Testis (tissue), 3 donors: Measurements from ENCODE around the gene PPP2R1B. TPM values are rescaled to one million over a fixed set of nuclear protein-coding genes. Genes with fewer than 3 reads are reported as not detected.

Experiments
- DNase-seq: peaks from one replicate; pipeline ENCODE4 v3.0.0-alpha.2; 2019
- H3K27ac ChIP-seq, 2 donors: fragments of 200-600 bp; sonication (generic); one replicate each; pipeline ENCODE4 v1.5.1; 2019
- H3K27me3 ChIP-seq: fragments of 200-600 bp; sonication (generic); one replicate; pipeline ENCODE4 v1.5.1; 2019
- H3K36me3 ChIP-seq: fragments of 200-600 bp; sonication (generic); one replicate; pipeline ENCODE4 v1.5.1; 2017; ENCODE audit warnings: low read depth; ENCODE audit errors: missing control alignments
- H3K4me1 ChIP-seq: fragments of 200-600 bp; sonication (generic); one replicate; pipeline ENCODE4 v1.5.1; 2019
- H3K4me3 ChIP-seq, 2 donors: fragments of 200-600 bp; sonication (generic); one replicate each; pipeline ENCODE4 v1.5.1; 2017 to 2019
- H3K9me3 ChIP-seq: fragments of 200-600 bp; sonication (generic); one replicate; pipeline ENCODE4 v1.5.1; 2017
- POLR2A ChIP-seq: fragments of 450-650 bp; IDR thresholded peaks from one replicate; pipeline ENCODE4 v1.6.1; 2017; ENCODE audit warnings: antibody characterized with exemption, mild to moderate bottlenecking, moderate library complexity
- whole genome bisulfite sequencing, 2 donors: methylation state at CpG; one replicate each; pipeline ENCODE4 v1.1.5; 2018; 5-methylcytosine and 5-hydroxymethylcytosine counted together
- intact Hi-C: fragments of 100-400 bp; cut with DNase I; formaldehyde crosslinking; loops from one replicate; pipeline ENCODE4 v1.15.1; 2023; ENCODE audit warnings: low total_unique reads
- polyA plus RNA-seq: library from polyadenylated mRNA; stranded (reverse); fragments of 350-450 nt; fragmentation: Illumina TruSeq; extraction: RNeasy Lipid Tissue Mini Kit (QIAGEN cat#74804); gene quantifications from one replicate; pipeline ENCODE4 v1.2.3, GENCODE V29; 2014; ENCODE audit warnings: low read depth, low replicate concordance; ENCODE audit not compliant: insufficient read depth
- total RNA-seq, 2 donors: library from RNA; depleted of rRNA; stranded (reverse); fragments of >200 nt; gene quantifications; one replicate each; pipeline ENCODE4 v1.2.3, GENCODE V29; 2016
- TF ChIP-seq, protein P1 (sequence below), 3 experiments: fragments of 450-650 bp in 2 of 3; fragments of 200-600 bp in 1 of 3; sonication (generic) in 1 of 3; IDR thresholded peaks; one replicate each; pipeline ENCODE4 v1.5.1; 2016 to 2019; ENCODE audit warnings: antibody characterized with exemption in 3 of 3, mild to moderate bottlenecking in 2 of 3, moderate library complexity in 1 of 3

Gene PPP2R1B
- total and polyA plus RNA-seq, 3 donors from 2014 or later, result 67.2 to 115 (median 75.8) TPM

DNA sequence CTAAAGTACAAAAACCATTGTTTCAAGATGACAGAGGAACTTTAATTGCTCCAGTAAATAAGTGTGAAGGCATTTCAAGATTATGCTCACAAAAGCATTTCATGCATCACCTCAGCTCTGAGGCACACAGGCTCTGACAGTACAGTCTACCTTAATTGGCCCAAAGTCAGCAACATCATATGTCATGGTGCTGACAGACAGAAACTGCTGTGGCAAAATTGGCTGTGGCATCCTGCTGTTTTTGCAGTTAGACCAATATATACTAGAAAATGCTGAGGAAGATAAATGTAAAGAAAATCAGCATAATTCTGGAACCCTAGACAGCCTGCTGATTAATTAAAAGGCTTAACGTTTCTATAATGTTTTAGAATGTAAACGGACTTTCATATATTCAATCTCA is 34.9 kb upstream of the PPP2R1B start:
- TF ChIP-seq, protein P1, sequence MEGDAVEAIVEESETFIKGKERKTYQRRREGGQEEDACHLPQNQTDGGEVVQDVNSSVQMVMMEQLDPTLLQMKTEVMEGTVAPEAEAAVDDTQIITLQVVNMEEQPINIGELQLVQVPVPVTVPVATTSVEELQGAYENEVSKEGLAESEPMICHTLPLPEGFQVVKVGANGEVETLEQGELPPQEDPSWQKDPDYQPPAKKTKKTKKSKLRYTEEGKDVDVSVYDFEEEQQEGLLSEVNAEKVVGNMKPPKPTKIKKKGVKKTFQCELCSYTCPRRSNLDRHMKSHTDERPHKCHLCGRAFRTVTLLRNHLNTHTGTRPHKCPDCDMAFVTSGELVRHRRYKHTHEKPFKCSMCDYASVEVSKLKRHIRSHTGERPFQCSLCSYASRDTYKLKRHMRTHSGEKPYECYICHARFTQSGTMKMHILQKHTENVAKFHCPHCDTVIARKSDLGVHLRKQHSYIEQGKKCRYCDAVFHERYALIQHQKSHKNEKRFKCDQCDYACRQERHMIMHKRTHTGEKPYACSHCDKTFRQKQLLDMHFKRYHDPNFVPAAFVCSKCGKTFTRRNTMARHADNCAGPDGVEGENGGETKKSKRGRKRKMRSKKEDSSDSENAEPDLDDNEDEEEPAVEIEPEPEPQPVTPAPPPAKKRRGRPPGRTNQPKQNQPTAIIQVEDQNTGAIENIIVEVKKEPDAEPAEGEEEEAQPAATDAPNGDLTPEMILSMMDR (IDR thresholded peaks at IDR 0.05), result no peak
- TF ChIP-seq POLR2A, result no peak
- H3K9me3 ChIP-seq, result no peaks in the 10 kb centered on the region
- no peak for DNase-seq
- H3K27me3 ChIP-seq, result no peaks in the 10 kb centered on the region
- no peak overlapping the region for H3K27ac ChIP-seq
- H3K4me1 ChIP-seq, result no peaks in the 10 kb centered on the region
- H3K36me3 ChIP-seq, result no peaks in the 10 kb centered on the region
- 89 to 92% methylated on average over 2 of the region's 2 CpGs for WGBS, 2 donors
- H3K4me3 ChIP-seq, result no peak overlapping the region
- intact Hi-C loops, result no loop called here

- no peaks in the 10 kb centered on the region for H3K4me1 ChIP-seq
- no peak overlapping the region for H3K27ac ChIP-seq
- DNase-seq, result no peak
- no peaks in the 10 kb centered on the region for H3K36me3 ChIP-seq
- no peak overlapping the region for H3K4me3 ChIP-seq
- H3K9me3 ChIP-seq, result no peaks in the 10 kb centered on the region
- intact Hi-C loops, result no loop called here
- H3K27me3 ChIP-seq, result no peaks in the 10 kb centered on the region
- no peak for TF ChIP-seq POLR2A
- TF ChIP-seq, protein P1 (IDR thresholded peaks at IDR 0.05), result no peak
- 54 to 76% methylated on average over 1 of the region's 1 CpG for WGBS, 2 donors
Observed at GRCh38 chr11:111798279-111798678, 32.1 kb upstream of the PPP2R1B start.

GRCh38 chr11:111797145-111797581 is 31.0 kb upstream of the PPP2R1B start:
- WGBS, 2 donors, result 90 to 100% methylated on average over 2 of the region's 2 CpGs
- TF ChIP-seq POLR2A, result no peak
- TF ChIP-seq, protein P1 (IDR thresholded peaks at IDR 0.05), result no peak
- H3K9me3 ChIP-seq, result no peaks in the 10 kb centered on the region
- no peak for DNase-seq
- H3K36me3 ChIP-seq, result no peaks in the 10 kb centered on the region
- H3K4me3 ChIP-seq, result no peak overlapping the region
- intact Hi-C loops, result no loop called here
- no peaks in the 10 kb centered on the region for H3K4me1 ChIP-seq
- H3K27ac ChIP-seq, result no peak overlapping the region
- no peaks in the 10 kb centered on the region for H3K27me3 ChIP-seq

- Histone ChIP-seq H3K36me3 (no peaks in the 10 kb centered on the region), H3K9me3 (no peaks in the 10 kb centered on the region), H3K27ac (no peak overlapping the region), H3K4me1 (no peaks in the 10 kb centered on the region), H3K4me3 (no peak overlapping the region), H3K27me3 (no peaks in the 10 kb centered on the region)
- WGBS, 2 donors, result 81 to 87% methylated on average over 3 of the region's 3 CpGs
- no peak for DNase-seq
- no peak for TF ChIP-seq POLR2A
- TF ChIP-seq, protein P1 (IDR thresholded peaks at IDR 0.05), result no peak
- intact Hi-C loops, result no loop called here
Observed at GRCh38 chr11:111796696-111797095, 30.5 kb upstream of the PPP2R1B start.

- Histone ChIP-seq H3K4me3 (no peak overlapping the region), H3K36me3 (no peaks in the 10 kb centered on the region), H3K4me1 (no peaks in the 10 kb centered on the region), H3K27me3 (no peaks in the 10 kb centered on the region), H3K9me3 (no peaks in the 10 kb centered on the region), H3K27ac (no peak overlapping the region)
- intact Hi-C loops, result no loop called here
- 92 to 96% methylated on average over 7 of the region's 7 CpGs for WGBS, 2 donors
- TF ChIP-seq, protein P1 (IDR thresholded peaks at IDR 0.05), result no peak
- no peak for TF ChIP-seq POLR2A
- DNase-seq, result no peak
Observed at GRCh38 chr11:111795334-111795985, 29.3 kb upstream of the PPP2R1B start.
